Natural killer cell (primary cell): ENCODE measurements around the gene SLC44A3. TPM values are rescaled to one million over a fixed set of nuclear protein-coding genes. Genes with fewer than 3 reads are reported as not detected.

ENCODE experiments used
- ATAC-seq, 3 donors: fragments of 150-1000 bp in 2 of 3; fragments of 200-7000 bp in 1 of 3; cut with Tn5 transposase; 1 replicate in 1 of 3; 2 replicates in 2 of 3; pipeline ENCODE4 v1.10.0; 2021; ENCODE audit warnings: mild to moderate bottlenecking in 2 of 3, moderate library complexity in 2 of 3
- DNase-seq, 2 donors: peaks; one replicate each; pipeline versions ENCODE4 v3.0.0 to v3.0.0-alpha.2; 2013 to 2021; ENCODE audit warnings: mixed read lengths in 1 of 2
- H3K27ac ChIP-seq: one replicate; pipeline ENCODE4 v1.5.1; 2013; ENCODE audit warnings: mild to moderate bottlenecking, low read length
- H3K27me3 ChIP-seq: one replicate; pipeline ENCODE4 v1.6.1; 2013; ENCODE audit warnings: low read length; ENCODE audit not compliant: control insufficient read depth, insufficient read depth
- H3K36me3 ChIP-seq: one replicate; pipeline ENCODE4 v1.6.1; 2013; ENCODE audit warnings: low read length; ENCODE audit not compliant: control insufficient read depth, insufficient read depth
- H3K4me1 ChIP-seq: one replicate; pipeline ENCODE4 v1.6.1; 2013; ENCODE audit warnings: low read length; ENCODE audit not compliant: control insufficient read depth, insufficient read depth
- H3K4me3 ChIP-seq: one replicate; pipeline ENCODE4 v1.5.1; 2013; ENCODE audit warnings: low read length
- H3K9me3 ChIP-seq: one replicate; pipeline ENCODE4 v1.6.1; 2013; ENCODE audit warnings: low read length; ENCODE audit not compliant: control insufficient read depth, insufficient read depth
- H3K27ac Mint-ChIP-seq, 2 donors: one replicate each; pipeline ENCODE4 v1.8.0; 2022; ENCODE audit warnings: mild to moderate bottlenecking in 2 of 2, mixed read lengths in 2 of 2, moderate library complexity in 1 of 2
- H3K27me3 Mint-ChIP-seq, 2 donors: one replicate each; pipeline ENCODE4 v1.8.0; 2022; ENCODE audit warnings: low read depth in 2 of 2, mixed read lengths in 2 of 2
- H3K36me3 Mint-ChIP-seq: one replicate; pipeline ENCODE4 v1.8.0; 2022; ENCODE audit warnings: mixed read lengths
- H3K4me1 Mint-ChIP-seq, 2 donors: one replicate each; pipeline ENCODE4 v1.8.0; 2022; ENCODE audit warnings: mixed read lengths in 2 of 2
- H3K4me3 Mint-ChIP-seq: one replicate; pipeline ENCODE4 v1.8.0; 2022; ENCODE audit warnings: mild to moderate bottlenecking, moderate library complexity, mixed read lengths
- H3K9me3 Mint-ChIP-seq, 2 donors: one replicate each; pipeline ENCODE4 v1.8.0; 2022; ENCODE audit warnings: mixed read lengths in 2 of 2
- WGBS: methylation state at CpG from one replicate; pipeline ENCODE4 v1.1.7; 2013; ENCODE audit warnings: missing lambda C conversion rate; ENCODE audit not compliant: insufficient coverage; 5-methylcytosine and 5-hydroxymethylcytosine counted together
- intact Hi-C: fragments of 100-400 bp; cut with micrococcal nuclease; formaldehyde crosslinking; loops from one replicate; pipeline ENCODE4 v1.14.2; 2022
- total RNA-seq, 4 donors: library from RNA; stranded (reverse); fragments of 120-200 nt in 1 of 4; gene quantifications; one replicate each; pipeline versions ENCODE4 v1.2.3 to v1.2.4, GENCODE V29; 2013 to 2022
- TF ChIP-seq, protein P1 (sequence below): fragments of 200-600 bp; IDR thresholded peaks from one replicate; pipeline ENCODE4 v1.8.0; 2022; ENCODE audit warnings: antibody characterized with exemption

SLC44A3 gene
- total RNA-seq, 3 donors from 2014 or later (not counting 1 experiment from before 2014, with no cell fraction given) = 0.58 TPM; not detected in 2

GRCh38 chr1:94806441-94806871, 13.7 kb upstream of the SLC44A3 start:
- Mint-ChIP-seq H3K9me3 (no peaks in the 10 kb centered on the region), H3K27ac (no peak overlapping the region), H3K27me3 (peaks cover 6 to 15% of the 10 kb centered on the region in 2 donors), H3K36me3 (no peaks in the 10 kb centered on the region), H3K4me3 (no peak overlapping the region), H3K4me1 (peaks cover 11 to 15% of the 10 kb centered on the region in 2 donors)
- Histone ChIP-seq H3K27me3 (no peaks in the 10 kb centered on the region), H3K4me3 (no peak overlapping the region), H3K9me3 (no peaks in the 10 kb centered on the region), H3K4me1 (peaks cover 8% of the 10 kb centered on the region), H3K27ac (no peak overlapping the region), H3K36me3 (no peaks in the 10 kb centered on the region)
- TF ChIP-seq, protein P1, sequence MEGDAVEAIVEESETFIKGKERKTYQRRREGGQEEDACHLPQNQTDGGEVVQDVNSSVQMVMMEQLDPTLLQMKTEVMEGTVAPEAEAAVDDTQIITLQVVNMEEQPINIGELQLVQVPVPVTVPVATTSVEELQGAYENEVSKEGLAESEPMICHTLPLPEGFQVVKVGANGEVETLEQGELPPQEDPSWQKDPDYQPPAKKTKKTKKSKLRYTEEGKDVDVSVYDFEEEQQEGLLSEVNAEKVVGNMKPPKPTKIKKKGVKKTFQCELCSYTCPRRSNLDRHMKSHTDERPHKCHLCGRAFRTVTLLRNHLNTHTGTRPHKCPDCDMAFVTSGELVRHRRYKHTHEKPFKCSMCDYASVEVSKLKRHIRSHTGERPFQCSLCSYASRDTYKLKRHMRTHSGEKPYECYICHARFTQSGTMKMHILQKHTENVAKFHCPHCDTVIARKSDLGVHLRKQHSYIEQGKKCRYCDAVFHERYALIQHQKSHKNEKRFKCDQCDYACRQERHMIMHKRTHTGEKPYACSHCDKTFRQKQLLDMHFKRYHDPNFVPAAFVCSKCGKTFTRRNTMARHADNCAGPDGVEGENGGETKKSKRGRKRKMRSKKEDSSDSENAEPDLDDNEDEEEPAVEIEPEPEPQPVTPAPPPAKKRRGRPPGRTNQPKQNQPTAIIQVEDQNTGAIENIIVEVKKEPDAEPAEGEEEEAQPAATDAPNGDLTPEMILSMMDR = no peak
- DNase-seq (no peak), ATAC-seq (no peak)
- intact Hi-C loops = loop anchor here (1.0 to 2.0 kb wide), 4 partner anchors 284 to 768 kb away; no protein-coding TSS in a partner anchor
- WGBS = 45% methylated on average over 6 of the region's 6 CpGs

DNA sequence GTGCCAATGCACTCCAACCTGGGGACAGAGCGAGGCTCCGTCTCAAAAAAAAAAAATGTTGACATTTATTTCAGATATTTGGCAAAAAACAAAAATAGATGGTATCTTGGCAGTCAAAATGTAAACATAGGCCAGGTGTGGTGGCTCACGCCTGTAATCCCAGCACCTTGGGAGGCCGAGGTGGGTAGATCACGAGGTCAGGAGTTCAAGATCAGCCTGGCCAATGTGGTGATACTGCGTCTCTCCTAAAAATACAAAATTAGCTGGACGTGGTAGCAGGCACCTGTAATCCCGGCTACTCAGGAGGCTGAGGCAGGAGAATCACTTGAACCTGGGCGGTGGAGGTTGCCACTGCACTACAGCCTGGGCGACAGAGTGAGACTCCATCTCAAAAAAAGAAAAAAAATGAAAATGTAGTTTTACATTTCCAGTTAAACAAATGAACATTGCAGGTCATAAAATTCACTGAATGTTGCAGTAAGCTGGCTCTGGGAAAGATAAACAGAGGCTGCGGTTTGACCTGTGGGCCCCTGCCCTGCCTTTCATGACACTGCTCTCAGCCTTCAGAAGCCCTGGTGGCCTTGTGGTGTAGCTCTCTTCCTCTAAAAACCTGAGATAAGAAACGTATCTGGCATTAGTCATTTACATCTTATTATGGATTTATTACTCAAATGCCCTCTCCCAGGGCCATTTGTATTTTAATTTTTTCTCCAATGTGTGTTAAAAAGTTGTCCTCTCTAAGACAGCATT, 12.2 kb upstream of the SLC44A3 start:
- TF ChIP-seq, protein P1 = no peak
- Histone ChIP-seq H3K4me3 (no peak overlapping the region), H3K27ac (no peak overlapping the region), H3K27me3 (no peaks in the 10 kb centered on the region), H3K36me3 (no peaks in the 10 kb centered on the region), H3K9me3 (no peaks in the 10 kb centered on the region), H3K4me1 (peaks cover 4% of the 10 kb centered on the region)
- ATAC-seq = peak in 1 of 3 donors; percentile 70
- H3K4me3 Mint-ChIP-seq = no peak overlapping the region
- no peak overlapping the region for H3K27ac Mint-ChIP-seq
- H3K36me3 Mint-ChIP-seq = no peaks in the 10 kb centered on the region
- WGBS = 83% methylated on average over 11 of the region's 12 CpGs
- H3K27me3 Mint-ChIP-seq = peaks cover 11 to 15% of the 10 kb centered on the region in 2 donors
- intact Hi-C loops = loop anchor here (2.0 kb wide), 2 partner anchors 285 to 769 kb away; no protein-coding TSS in a partner anchor
- DNase-seq = no peak
- H3K4me1 Mint-ChIP-seq = peaks cover 5 to 11% of the 10 kb centered on the region in 2 donors
- no peaks in the 10 kb centered on the region for H3K9me3 Mint-ChIP-seq

- Histone ChIP-seq H3K4me3 (no peak overlapping the region), H3K36me3 (no peaks in the 10 kb centered on the region), H3K27ac (no peak overlapping the region), H3K27me3 (no peaks in the 10 kb centered on the region), H3K9me3 (no peaks in the 10 kb centered on the region), H3K4me1 (peaks cover 4% of the 10 kb centered on the region)
- Mint-ChIP-seq H3K4me3 (no peak overlapping the region), H3K36me3 (no peaks in the 10 kb centered on the region), H3K4me1 (peaks cover 5 to 11% of the 10 kb centered on the region in 2 donors), H3K27ac (no peak overlapping the region), H3K9me3 (no peaks in the 10 kb centered on the region), H3K27me3 (peaks cover 12 to 19% of the 10 kb centered on the region in 2 donors)
- DNase-seq (no peak), ATAC-seq (no peak)
- 44% methylated on average over 3 of the region's 3 CpGs for WGBS
- TF ChIP-seq, protein P1 = no peak
- intact Hi-C loops = no loop called here
These were observed 11.5 kb upstream of the SLC44A3 start for GRCh38 chr1:94808669-94809068.
